SU-DHL-6 (cell line): ENCODE results near the gene HAP1.

ENCODE experiments used
- H2AFZ ChIP-seq: fragments of 200-600 bp; sonication (generic); 2 replicates; pipeline ENCODE4 v1.6.1; 2014; ENCODE audit warnings: low read depth, mild to moderate bottlenecking, moderate library complexity, mixed read lengths, antibody characterized with exemption, low read length; ENCODE audit not compliant: severe bottlenecking
- H3F3A ChIP-seq: fragments of 200-600 bp; shearing (Covaris generic); 2 replicates; pipeline ENCODE4 v1.6.0; 2016; ENCODE audit warnings: antibody characterized with exemption, mild to moderate bottlenecking; ENCODE audit not compliant: insufficient read depth
- H3K27ac ChIP-seq: fragments of 200-600 bp; sonication (generic); 2 replicates; pipeline ENCODE4 v1.5.1; 2016; ENCODE audit warnings: low read depth, mild to moderate bottlenecking, low read length, moderate library complexity, mixed read lengths
- H3K27me3 ChIP-seq: fragments of 200-600 bp; sonication (generic), shearing (Covaris generic); 2 replicates; pipeline ENCODE4 v1.6.0; 2014; ENCODE audit warnings: mild to moderate bottlenecking, low read length
- H3K36me3 ChIP-seq: fragments of 200-600 bp; sonication (generic); 2 replicates; pipeline ENCODE4 v1.6.1; 2014; ENCODE audit warnings: mild to moderate bottlenecking, low read length, mixed read lengths
- H3K4me2 ChIP-seq: fragments of 300-600, 200-600 bp; shearing (Covaris generic), sonication (generic); 2 replicates; pipeline ENCODE4 v1.6.0; 2014; ENCODE audit warnings: low read length, low read depth, mild to moderate bottlenecking; ENCODE audit not compliant: poor library complexity, severe bottlenecking
- H3K4me3 ChIP-seq: fragments of 200-600 bp; sonication (generic); 2 replicates; pipeline ENCODE4 v1.5.1; 2014; ENCODE audit warnings: antibody characterized with exemption, low read length, mild to moderate bottlenecking, mixed read lengths; ENCODE audit not compliant: insufficient read depth, poor library complexity, severe bottlenecking
- H3K79me2 ChIP-seq: fragments of 200-600 bp; sonication (generic); 2 replicates; pipeline ENCODE4 v1.6.1; 2014; ENCODE audit warnings: mild to moderate bottlenecking, low read length, moderate library complexity; ENCODE audit not compliant: insufficient read depth
- H3K9ac ChIP-seq: fragments of 200-600 bp; sonication (generic); 2 replicates; pipeline ENCODE4 v1.7.0; 2014; ENCODE audit warnings: mild to moderate bottlenecking, low read length
- H3K9me2 ChIP-seq: fragments of 200-600 bp; sonication (generic); replicated peaks from 2 replicates; pipeline ENCODE4 v1.6.1; 2014; ENCODE audit warnings: low read length; ENCODE audit not compliant: insufficient read depth
- H3K9me3 ChIP-seq: fragments of 200-600 bp; sonication (generic); 2 replicates; pipeline ENCODE4 v1.6.1; 2014; ENCODE audit warnings: low read length, mixed read lengths; ENCODE audit not compliant: insufficient read depth
- H4K20me1 ChIP-seq: fragments of 200-600 bp; sonication (generic); 2 replicates; pipeline ENCODE4 v1.6.1; 2014; ENCODE audit warnings: low read depth, mild to moderate bottlenecking, antibody characterized with exemption, low read length, moderate library complexity, mixed read lengths
- EZH2phosphoT487 ChIP-seq: fragments of 200-600 bp; sonication (generic), shearing (Covaris generic); conservative IDR thresholded peaks from 2 replicates; pipeline ENCODE4 v1.6.1; 2018; ENCODE audit warnings: mild to moderate bottlenecking, antibody characterized with exemption, low read length, moderate library complexity, mixed read lengths
- TF ChIP-seq, protein P1 (sequence below): fragments of 200-600 bp; sonication (generic); IDR thresholded peaks from one replicate; pipeline ENCODE4 v1.5.1; 2017; ENCODE audit warnings: antibody characterized with exemption, mild to moderate bottlenecking, low read length, moderate library complexity; ENCODE audit not compliant: insufficient read depth, poor library complexity, severe bottlenecking

HAP1 gene

GRCh38 chr17:41718287-41718645 lies 16.2 kb downstream of the HAP1 start:
- H3K9me3 ChIP-seq = no peaks in the 10 kb centered on the region
- no peak overlapping the region for H3K27ac ChIP-seq
- no peaks in the 10 kb centered on the region for H3F3A ChIP-seq
- H3K27me3 ChIP-seq = no peaks in the 10 kb centered on the region
- no peak for TF ChIP-seq EZH2phosphoT487
- TF ChIP-seq, protein P1, sequence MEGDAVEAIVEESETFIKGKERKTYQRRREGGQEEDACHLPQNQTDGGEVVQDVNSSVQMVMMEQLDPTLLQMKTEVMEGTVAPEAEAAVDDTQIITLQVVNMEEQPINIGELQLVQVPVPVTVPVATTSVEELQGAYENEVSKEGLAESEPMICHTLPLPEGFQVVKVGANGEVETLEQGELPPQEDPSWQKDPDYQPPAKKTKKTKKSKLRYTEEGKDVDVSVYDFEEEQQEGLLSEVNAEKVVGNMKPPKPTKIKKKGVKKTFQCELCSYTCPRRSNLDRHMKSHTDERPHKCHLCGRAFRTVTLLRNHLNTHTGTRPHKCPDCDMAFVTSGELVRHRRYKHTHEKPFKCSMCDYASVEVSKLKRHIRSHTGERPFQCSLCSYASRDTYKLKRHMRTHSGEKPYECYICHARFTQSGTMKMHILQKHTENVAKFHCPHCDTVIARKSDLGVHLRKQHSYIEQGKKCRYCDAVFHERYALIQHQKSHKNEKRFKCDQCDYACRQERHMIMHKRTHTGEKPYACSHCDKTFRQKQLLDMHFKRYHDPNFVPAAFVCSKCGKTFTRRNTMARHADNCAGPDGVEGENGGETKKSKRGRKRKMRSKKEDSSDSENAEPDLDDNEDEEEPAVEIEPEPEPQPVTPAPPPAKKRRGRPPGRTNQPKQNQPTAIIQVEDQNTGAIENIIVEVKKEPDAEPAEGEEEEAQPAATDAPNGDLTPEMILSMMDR = no peak
- H3K9me2 ChIP-seq = no peaks in the 10 kb centered on the region
- no peaks in the 10 kb centered on the region for H4K20me1 ChIP-seq
- no peak overlapping the region for H3K4me2 ChIP-seq
- no peak overlapping the region for H3K4me3 ChIP-seq
- H2AFZ ChIP-seq = no peak overlapping the region
- no peak overlapping the region for H3K9ac ChIP-seq
- H3K36me3 ChIP-seq = no peaks in the 10 kb centered on the region
- H3K79me2 ChIP-seq = no peaks in the 10 kb centered on the region

DNA sequence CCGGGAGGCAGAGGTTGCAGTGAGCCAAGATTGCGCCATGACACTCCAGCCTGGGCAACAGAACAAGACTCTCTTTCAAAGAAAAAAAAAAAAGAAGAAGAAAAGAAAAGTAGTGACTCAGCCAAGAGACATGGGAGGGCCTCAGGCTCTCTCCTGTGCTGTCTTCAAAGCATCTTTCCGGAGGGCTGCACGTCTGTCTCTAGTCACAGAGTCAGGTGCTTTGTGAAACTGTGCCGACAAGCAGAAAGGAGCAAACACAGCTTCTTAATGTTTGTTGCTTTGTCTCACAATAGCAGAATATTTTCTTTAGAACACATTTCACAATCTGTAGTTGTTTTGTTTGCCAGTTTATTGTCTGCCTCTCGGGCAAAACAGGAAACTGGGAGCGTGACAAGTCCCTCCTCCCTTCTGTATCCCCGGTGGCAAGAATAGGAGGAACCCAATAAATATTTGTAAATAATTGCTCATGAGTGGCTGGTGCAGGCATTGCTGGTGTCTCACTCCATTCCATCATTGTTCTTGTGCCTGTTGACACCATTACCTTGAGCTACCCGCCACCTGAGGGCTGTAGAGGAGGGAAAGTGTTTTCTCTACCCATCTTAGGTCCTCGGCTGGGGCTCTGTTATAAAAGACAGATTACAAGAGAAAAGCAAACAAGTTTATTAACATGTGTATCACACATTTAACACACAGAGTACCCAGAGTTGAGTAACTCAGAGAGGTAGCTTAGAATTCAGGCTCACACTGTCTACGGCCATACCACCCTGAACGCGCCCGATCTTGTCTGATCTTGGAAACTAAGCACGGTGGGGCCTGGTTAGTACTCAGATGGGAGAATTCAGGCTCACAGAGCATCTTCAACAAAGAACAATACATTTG lies 16.8 kb downstream of the HAP1 start:
- no peak for TF ChIP-seq EZH2phosphoT487
- TF ChIP-seq, protein P1 = no peak
- Histone ChIP-seq H3K27ac (no peak overlapping the region), H3K4me2 (no peak overlapping the region), H2AFZ (no peak overlapping the region), H3K27me3 (no peaks in the 10 kb centered on the region), H3K4me3 (no peak overlapping the region), H3K9ac (no peak overlapping the region), H3K9me3 (no peaks in the 10 kb centered on the region), H3K9me2 (no peaks in the 10 kb centered on the region), H3K36me3 (no peaks in the 10 kb centered on the region), H3K79me2 (no peaks in the 10 kb centered on the region), H4K20me1 (no peaks in the 10 kb centered on the region), H3F3A (no peaks in the 10 kb centered on the region)

GRCh38 chr17:41711669-41712400 lies 22.6 kb downstream of the HAP1 start, which contains the start of gene GAST:
TSS of gene GAST (plus strand) at chr17:41712331. CDS start at chr17:41715437, 3,106 bp downstream.
- no peaks in the 10 kb centered on the region for H3K9me2 ChIP-seq
- H4K20me1 ChIP-seq = no peaks in the 10 kb centered on the region
- no peaks in the 10 kb centered on the region for H3K27me3 ChIP-seq
- no peaks in the 10 kb centered on the region for H3K36me3 ChIP-seq
- no peak for TF ChIP-seq EZH2phosphoT487
- TF ChIP-seq, protein P1 = no peak
- H2AFZ ChIP-seq = no peak within 1 kb of the TSS
- H3K4me3 ChIP-seq = no peak within 1 kb of the TSS
- H3K27ac ChIP-seq = no peak within 1 kb of the TSS
- H3K9me3 ChIP-seq = no peaks in the 10 kb centered on the region
- no peak within 1 kb of the TSS for H3K9ac ChIP-seq
- H3K79me2 ChIP-seq = no peaks in the 10 kb centered on the region
- H3F3A ChIP-seq = no peaks in the 10 kb centered on the region
- no peak within 1 kb of the TSS for H3K4me2 ChIP-seq
